BE2C (cell line): Measurements from ENCODE around the gene TSPO2.

Source experiments
- DNase-seq: peaks from one replicate; pipeline ENCODE4 v3.0.0-alpha.2; 2020
- H3K27me3 ChIP-seq: fragments of 250-450 bp; sonication (Bioruptor Pico); 2 replicates; pipeline ENCODE4 v1.5.1; 2020; ENCODE audit warnings: mild to moderate bottlenecking
- H3K36me3 ChIP-seq: fragments of 250-450 bp; sonication (Bioruptor Pico); 2 replicates; pipeline ENCODE4 v1.5.1; 2020; ENCODE audit warnings: mild to moderate bottlenecking
- H3K4me1 ChIP-seq: fragments of 250-450 bp; sonication (Bioruptor Pico); 2 replicates; pipeline ENCODE4 v1.5.1; 2020
- H3K4me3 ChIP-seq: 2 replicates; pipeline ENCODE4 v1.5.1; 2011; ENCODE audit warnings: low read depth, low read length
- H3K9me3 ChIP-seq: fragments of 250-450 bp; sonication (Bioruptor Pico); 2 replicates; pipeline ENCODE4 v1.5.1; 2020
- CTCF ChIP-seq: IDR thresholded peaks from 2 replicates; pipeline ENCODE4 v1.5.1; 2012; ENCODE audit warnings: mild to moderate bottlenecking, low read depth, low read length

TSPO2 gene

GRCh38 chr6:41039060-41039998, 2.9 kb upstream of the TSPO2 start, which contains the start of gene UNC5CL:
Gene UNC5CL (minus strand): TSS chr6:41039221. CDS start chr6:41035074, 4,147 bp downstream.
- TF ChIP-seq CTCF: peak; percentile 87
- no peak within 1 kb of the TSS for H3K4me3 ChIP-seq
- H3K4me1 ChIP-seq: no peaks in the 10 kb centered on the region
- H3K9me3 ChIP-seq: no peaks in the 10 kb centered on the region
- H3K27me3 ChIP-seq: no peaks in the 10 kb centered on the region
- peak; percentile 66 for DNase-seq
- no peaks in the 10 kb centered on the region for H3K36me3 ChIP-seq

DNA sequence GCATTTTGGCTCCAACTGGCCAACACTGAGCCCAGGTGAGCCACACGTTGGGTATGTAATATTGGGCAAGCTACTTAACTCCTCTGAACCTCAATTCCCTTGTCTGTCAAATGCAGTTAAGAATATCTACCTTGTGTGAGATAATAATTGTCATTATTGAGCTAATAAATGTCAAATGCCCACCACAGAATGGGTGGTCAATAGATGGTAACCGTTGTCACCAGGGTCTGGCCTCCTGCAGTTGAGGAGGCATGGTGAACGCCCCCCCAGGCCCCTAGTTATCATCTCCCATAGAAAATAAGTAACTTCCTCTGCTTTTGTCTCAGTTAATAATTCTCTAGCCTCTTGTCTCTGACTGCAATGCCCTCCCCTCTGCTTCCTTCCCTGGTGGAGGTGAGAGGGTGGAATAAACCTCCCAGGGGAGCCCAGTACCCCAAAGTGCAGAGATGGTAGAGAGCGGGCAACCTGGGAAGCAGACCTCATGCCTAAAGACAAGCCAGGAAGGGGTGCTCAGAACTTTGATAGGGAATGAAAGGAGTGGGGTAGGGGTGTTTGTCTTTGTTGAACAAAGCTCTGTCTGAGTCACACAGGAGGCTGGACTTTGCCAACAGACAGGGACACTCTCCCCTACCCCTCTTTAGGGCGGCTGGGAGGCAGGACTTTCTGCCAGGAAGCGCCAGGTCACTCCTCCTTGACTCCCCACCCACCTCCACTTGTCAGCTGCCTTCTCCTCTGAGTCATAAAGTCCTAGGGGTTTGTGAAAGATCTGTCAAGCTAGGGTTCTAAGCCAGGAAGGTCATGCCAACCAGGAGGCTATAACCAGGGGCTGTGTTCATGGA, 1.9 kb upstream of the TSPO2 start:
- Histone ChIP-seq H3K4me3 (no peak overlapping the region), H3K4me1 (no peaks in the 10 kb centered on the region), H3K27me3 (no peaks in the 10 kb centered on the region), H3K9me3 (no peaks in the 10 kb centered on the region), H3K36me3 (no peaks in the 10 kb centered on the region)
- DNase-seq: no peak
- TF ChIP-seq CTCF: no peak

DNA sequence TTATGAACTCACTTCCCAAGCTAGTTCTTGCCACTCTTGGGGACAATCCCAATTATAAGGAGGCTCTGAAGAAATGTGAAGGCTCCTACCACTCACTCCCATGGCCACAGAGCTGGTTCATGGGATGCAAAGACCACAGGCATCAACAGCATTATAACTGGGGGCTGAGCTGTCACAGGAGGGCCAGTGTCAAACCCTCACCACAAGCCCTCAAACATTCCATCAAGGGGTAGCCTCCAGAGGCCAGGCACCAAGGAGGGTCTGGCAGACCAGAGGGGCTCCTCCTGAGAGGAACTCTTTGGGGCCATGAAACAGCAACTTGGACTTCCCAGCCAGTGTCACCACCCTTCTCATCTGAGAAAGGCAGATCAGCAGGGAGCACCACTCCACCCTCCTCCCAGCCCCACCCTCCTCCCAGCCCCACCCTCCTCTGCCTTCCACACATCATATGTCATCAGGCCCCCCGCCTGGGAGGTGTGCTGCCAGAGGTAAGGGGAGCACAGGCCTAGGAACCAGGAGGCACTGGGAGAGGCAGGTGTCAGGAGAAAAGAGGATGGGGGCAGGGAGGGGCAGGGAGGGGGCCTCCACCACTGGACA, 1.2 kb upstream of the TSPO2 start:
- Histone ChIP-seq H3K27me3 (no peaks in the 10 kb centered on the region), H3K4me3 (no peak overlapping the region), H3K9me3 (no peaks in the 10 kb centered on the region), H3K4me1 (no peaks in the 10 kb centered on the region), H3K36me3 (no peaks in the 10 kb centered on the region)
- TF ChIP-seq CTCF: no peak
- DNase-seq: no peak

GRCh38 chr6:41043151-41043550, 884 bp downstream of the TSPO2 start:
- no peaks in the 10 kb centered on the region for H3K4me1 ChIP-seq
- H3K4me3 ChIP-seq: no peak overlapping the region
- no peaks in the 10 kb centered on the region for H3K27me3 ChIP-seq
- no peaks in the 10 kb centered on the region for H3K36me3 ChIP-seq
- no peaks in the 10 kb centered on the region for H3K9me3 ChIP-seq
- TF ChIP-seq CTCF: no peak
- DNase-seq: no peak

DNA sequence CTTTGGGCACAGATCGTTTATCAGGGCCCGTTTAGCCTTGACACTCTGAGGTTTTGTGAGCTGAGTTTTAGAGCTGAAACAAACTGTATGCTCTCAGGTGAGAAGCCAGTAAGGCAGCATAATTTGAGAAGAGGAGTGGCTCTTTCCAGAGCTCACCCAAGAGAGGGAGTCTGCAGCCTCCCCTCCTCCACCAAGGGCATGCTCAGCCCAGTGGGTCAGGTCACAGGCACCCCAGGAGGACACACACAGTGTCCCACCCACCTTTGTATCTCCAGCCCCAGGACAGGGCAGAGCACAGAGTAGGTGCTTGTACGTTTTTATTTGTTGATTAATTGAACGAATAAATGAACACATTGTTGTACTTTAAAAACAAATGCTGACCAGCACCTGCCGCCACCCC, 3.4 kb downstream of the TSPO2 start:
- DNase-seq: no peak
- Histone ChIP-seq H3K36me3 (no peaks in the 10 kb centered on the region), H3K9me3 (no peaks in the 10 kb centered on the region), H3K27me3 (no peaks in the 10 kb centered on the region), H3K4me1 (no peaks in the 10 kb centered on the region), H3K4me3 (no peak overlapping the region)
- no peak for TF ChIP-seq CTCF
